Measurements from ENCODE around the gene DCAF4.

GRCh38 chr14:72916174-72916573 is 10.1 kb upstream of the DCAF4 start:
- TF ChIP-seq YY1 (IDR thresholded peaks at IDR 0.05; ENCODE audit: insufficient read depth, insufficient read length) (no peak), ZNF274 (IDR thresholded peaks at IDR 0.05; ENCODE audit: low read depth, low read length) (no peak), SUZ12 (IDR thresholded peaks at IDR 0.05; ENCODE audit: extremely low read depth, insufficient read depth, insufficient read length) (no peak)

Measured in NT2/D1 (cell line).